ENCODE data around the gene OBSL1.

The OBSL1 gene

DNA sequence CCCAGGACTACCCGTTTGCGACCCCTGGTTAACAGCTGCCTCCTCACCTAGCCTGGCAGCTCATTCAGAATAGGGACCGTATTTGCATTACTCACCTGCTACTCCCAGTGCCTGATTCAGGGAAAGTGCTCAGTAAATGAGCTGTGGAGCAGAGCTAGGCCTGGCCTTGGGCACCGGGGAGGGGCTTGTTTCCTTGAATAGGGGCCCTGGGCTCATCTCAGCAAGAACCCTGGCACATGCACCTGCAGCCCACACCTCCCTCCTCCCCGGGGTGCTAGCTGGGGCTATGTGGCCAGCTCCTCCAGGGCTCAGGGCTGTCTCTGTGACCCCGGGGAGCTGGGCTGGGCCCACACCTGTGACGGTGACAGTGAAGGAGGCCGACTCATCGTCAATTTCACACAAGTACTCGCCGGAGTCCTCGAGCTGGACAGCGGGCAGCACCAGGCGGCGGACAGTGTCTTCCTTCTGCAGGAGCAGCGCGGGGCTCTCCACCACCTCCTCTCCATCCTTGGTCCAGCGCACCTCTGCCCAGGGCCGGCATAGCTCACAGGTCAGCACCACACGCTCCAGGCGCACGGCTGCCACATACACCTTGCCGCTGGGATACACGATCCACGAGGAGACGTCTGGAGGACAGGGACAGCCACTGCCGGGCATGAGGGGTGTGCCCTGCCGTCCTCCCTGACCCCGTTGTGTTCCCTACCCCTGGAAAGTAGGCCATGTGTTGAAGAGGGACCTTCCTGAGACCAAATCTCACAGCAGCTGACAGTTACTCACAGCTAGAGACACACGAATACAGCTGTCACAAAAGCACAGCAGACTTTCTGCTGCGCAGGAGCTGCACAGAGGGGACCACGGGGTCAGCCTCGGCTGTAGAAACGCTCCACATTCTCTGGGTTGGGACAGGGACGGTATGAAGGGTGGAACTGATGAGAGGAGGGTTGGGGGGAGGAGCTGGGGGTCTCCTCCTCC, 9.0 kb downstream of the OBSL1 start:
- no peak for DNase-seq (ENCODE audit: extremely low spot score)
- CTCF ChIA-PET, result interaction anchor here (1.1 to 5.3 kb wide), 11 partner anchors 9 to 160 kb away, joined by 3 to 66 read pairs (median 13); partner anchors contain the start of genes CHPF, INHA, OBSL1 and STK11IP
- TF ChIP-seq, protein P1, sequence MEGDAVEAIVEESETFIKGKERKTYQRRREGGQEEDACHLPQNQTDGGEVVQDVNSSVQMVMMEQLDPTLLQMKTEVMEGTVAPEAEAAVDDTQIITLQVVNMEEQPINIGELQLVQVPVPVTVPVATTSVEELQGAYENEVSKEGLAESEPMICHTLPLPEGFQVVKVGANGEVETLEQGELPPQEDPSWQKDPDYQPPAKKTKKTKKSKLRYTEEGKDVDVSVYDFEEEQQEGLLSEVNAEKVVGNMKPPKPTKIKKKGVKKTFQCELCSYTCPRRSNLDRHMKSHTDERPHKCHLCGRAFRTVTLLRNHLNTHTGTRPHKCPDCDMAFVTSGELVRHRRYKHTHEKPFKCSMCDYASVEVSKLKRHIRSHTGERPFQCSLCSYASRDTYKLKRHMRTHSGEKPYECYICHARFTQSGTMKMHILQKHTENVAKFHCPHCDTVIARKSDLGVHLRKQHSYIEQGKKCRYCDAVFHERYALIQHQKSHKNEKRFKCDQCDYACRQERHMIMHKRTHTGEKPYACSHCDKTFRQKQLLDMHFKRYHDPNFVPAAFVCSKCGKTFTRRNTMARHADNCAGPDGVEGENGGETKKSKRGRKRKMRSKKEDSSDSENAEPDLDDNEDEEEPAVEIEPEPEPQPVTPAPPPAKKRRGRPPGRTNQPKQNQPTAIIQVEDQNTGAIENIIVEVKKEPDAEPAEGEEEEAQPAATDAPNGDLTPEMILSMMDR (IDR thresholded peaks at IDR 0.05; ENCODE audit: control extremely low read depth, extremely low read depth, low read depth, missing control alignments), result no peak
- POLR2A ChIA-PET, result no interaction called here

DNA sequence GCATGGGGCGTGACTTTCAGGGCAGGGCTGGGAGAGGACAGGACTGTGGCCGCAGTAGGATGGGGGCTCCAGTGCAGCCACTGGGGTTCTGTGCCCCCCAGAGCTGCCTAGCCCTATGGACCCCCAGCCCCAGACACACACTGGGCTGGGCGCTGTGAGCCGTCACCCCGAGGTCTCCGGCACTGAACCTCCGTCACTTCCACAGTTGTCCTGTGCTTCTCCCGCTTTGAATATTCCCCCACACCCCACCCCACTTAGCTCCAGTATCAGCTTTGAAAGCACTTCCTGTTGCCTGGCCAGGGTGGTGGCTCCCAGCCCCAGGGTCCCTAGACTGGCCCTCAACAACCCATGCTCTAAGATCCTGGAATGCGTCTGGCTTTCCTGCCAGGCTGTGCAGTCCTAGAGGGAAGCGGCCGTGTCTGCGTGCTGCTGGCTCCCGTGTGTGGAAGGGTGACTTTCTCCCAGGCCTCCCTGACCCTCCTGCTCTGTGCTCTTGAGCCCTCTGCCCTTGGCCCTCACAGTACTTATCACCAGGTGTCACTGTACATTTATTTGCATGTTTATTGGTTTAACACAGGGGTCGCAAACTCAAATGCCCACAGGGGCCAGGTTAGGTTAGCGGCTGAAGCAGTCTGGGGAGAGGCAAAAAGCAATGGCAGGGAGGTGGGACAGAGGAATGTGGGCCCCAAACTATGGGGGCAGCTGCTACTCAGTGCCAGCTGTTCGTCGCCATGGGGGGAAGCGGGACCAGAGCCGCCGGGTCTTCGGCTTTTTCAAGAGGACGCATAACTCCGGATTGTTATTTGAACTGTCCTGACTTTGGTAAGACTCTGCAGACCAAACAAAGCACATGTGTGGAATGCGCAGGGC, 9.9 kb downstream of the OBSL1 start:
- DNase-seq (ENCODE audit: extremely low spot score), result no peak
- ChIA-PET POLR2A (no interaction called here), CTCF (interaction anchor here (0.8 to 5.3 kb wide), 28 partner anchors 9 to 173 kb away, joined by 3 to 66 read pairs (median 6); partner anchors contain the start of genes CHPF, DNPEP, INHA and OBSL1)
- TF ChIP-seq, protein P1 (IDR thresholded peaks at IDR 0.05; ENCODE audit: control extremely low read depth, extremely low read depth, low read depth, missing control alignments), result no peak

DNA sequence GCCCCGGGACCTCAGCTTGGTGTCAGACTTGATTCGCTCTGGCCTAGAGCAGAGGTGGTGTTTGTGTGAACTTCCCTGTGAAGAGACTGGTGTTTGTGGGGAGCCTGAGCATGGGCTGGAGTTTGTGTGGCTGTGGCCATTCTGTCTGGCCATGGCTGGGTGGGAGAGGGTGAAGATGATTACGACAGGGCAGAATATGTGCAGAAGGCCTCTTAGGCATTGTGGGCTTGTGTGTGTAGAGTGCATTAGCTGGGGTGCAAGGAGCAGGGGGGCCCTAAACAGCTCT, 10.5 kb downstream of the OBSL1 start:
- CTCF ChIA-PET, result interaction anchor here (0.7 to 5.3 kb wide), 35 partner anchors 9 to 358 kb away, joined by 3 to 66 read pairs (median 6); partner anchors contain the start of genes CHPF, DNPEP, INHA and OBSL1
- POLR2A ChIA-PET, result no interaction called here
- TF ChIP-seq, protein P1 (IDR thresholded peaks at IDR 0.05; ENCODE audit: control extremely low read depth, extremely low read depth, low read depth, missing control alignments), result no peak
- no peak for DNase-seq (ENCODE audit: extremely low spot score)

DNA sequence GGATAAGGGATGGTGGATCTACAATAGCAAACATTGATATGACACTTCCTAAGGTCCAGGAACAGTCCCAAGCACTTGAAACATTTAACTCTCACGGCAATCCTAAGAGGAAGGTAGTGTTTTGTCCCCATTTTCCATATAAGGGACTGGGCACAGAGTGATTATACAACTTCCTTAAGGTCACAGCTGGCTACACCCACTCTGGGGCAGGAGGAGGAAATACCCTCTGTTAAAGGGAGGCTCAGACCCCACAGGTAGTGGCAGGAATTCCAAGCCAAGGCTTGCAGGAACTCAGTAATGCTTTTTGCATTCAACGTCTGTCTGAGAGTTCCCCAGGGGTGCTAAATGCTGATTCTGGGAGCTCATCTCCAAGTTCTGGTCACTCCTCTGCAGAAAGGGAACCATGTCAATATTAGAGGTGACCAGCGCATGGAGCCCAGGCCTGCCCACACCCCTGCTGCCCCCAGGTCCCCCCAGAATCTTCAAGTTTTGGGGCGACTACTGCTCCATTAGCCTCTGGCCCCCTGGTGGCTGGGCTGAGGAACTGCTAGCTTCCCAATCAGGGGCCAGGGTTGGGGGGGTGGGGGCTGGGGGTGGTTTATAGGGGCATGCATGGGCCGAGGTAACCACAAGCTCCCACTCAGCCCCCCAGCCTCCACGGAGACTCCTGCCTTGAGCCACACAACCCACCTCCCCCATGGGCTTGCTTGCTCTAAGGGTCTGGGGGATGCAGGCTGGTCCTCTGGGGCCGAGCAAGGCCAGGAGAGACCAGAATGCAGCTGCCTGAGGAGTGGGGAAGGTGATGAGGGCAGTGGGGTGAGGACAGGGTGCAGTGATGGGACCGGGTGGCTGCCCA, 11.1 kb downstream of the OBSL1 start:
- DNase-seq (ENCODE audit: extremely low spot score), result peak; percentile 74
- TF ChIP-seq, protein P1 (IDR thresholded peaks at IDR 0.05; ENCODE audit: control extremely low read depth, extremely low read depth, low read depth, missing control alignments), result peak; percentile 61
- CTCF ChIA-PET, result interaction anchor here (0.6 to 5.3 kb wide), 41 partner anchors 9 to 357 kb away, joined by 3 to 66 read pairs (median 5); partner anchors contain the start of genes CHPF, DNPEP, INHA and OBSL1
- POLR2A ChIA-PET, result no interaction called here

DNA sequence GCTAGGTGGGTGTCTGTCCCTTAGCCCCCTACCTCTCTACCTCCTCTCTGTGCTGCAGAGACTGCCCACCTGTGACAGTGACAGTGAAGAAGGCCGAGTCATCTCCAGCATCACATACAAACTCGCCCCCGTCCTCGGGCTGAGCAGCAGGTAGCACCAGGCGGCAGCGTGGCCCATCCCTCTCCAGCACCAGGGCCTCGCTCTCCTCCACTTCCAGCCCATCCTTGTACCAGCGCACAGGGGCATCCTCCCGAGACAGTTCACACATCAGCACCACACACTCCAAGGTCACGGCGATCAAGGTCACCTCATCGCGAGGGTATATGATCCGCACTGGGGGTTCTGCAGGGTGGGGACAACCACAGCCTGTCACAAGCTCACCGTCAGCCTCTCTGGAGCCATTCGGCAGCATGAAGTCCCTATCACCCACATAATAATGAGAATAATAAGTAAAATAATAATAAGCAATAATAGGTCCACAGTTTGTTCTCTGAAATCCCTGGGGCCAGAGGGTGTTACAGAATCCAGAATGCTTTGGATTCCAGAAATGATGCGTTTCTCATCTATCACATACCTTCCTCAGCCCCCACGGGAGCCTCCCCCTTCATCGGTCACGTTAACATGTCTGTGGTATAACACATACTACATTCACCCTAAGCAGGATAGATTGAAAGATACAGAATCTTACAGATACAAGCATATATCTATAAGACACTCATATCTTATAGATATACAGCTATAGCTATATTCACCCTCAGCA, 12.0 kb downstream of the OBSL1 start:
- no peak for DNase-seq (ENCODE audit: extremely low spot score)
- TF ChIP-seq, protein P1 (IDR thresholded peaks at IDR 0.05; ENCODE audit: control extremely low read depth, extremely low read depth, low read depth, missing control alignments), result no peak
- CTCF ChIA-PET, result interaction anchor here (0.6 to 5.3 kb wide), 29 partner anchors 8 to 356 kb away, joined by 3 to 66 read pairs (median 6); partner anchors contain the start of genes CHPF, DNPEP, INHA and OBSL1
- POLR2A ChIA-PET, result no interaction called here

All from GM10248 (cell line).